Activated CD8-positive, alpha-beta T cell treated with anti-CD3 and anti-CD28 coated beads, Interleukin-2, amount 10 ng/mL, durations not matched to agents 7 days and 5 days (primary cell): ENCODE results near the gene CNR2. TPM values are rescaled to one million over a fixed set of nuclear protein-coding genes. Genes with fewer than 3 reads are reported as not detected.
A peak's percentile ranks its signal among the peaks of the same experiment; 100 is the strongest.
"Not testable (repeated sequence)": the region's sequence is repeated elsewhere in the genome, so short reads cannot be mapped to it uniquely, and the experiment has no call there.

Experiments
- ATAC-seq: fragments of 150-1000 bp; cut with Tn5 transposase; one replicate; pipeline ENCODE4 v1.10.0; 2021; ENCODE audit warnings: moderate library complexity
- CTCF ChIA-PET: fragments of 350-600 bp; sonication (Branson Sonifier 250); formaldehyde crosslinking; loops from one replicate; lab custom pipeline; 2021; ENCODE audit warnings: antibody characterized with exemption; lab: Charles Lee
- POLR2A ChIA-PET: fragments of 350-600 bp; sonication (Branson Sonifier 250); formaldehyde crosslinking; loops from one replicate; lab custom pipeline; 2021; ENCODE audit warnings: antibody characterized with exemption; lab: Charles Lee
- DNase-seq: peaks from one replicate; pipeline ENCODE4 v3.0.0-alpha.2; 2020
- H3K27ac Mint-ChIP-seq: one replicate; pipeline ENCODE4 v1.8.0; 2021; ENCODE audit warnings: mild to moderate bottlenecking, mixed read lengths
- H3K27me3 Mint-ChIP-seq: one replicate; pipeline ENCODE4 v1.8.0; 2021; ENCODE audit warnings: low read depth, mixed read lengths
- H3K36me3 Mint-ChIP-seq: one replicate; pipeline ENCODE4 v1.8.0; 2021; ENCODE audit warnings: low read depth, mixed read lengths
- H3K4me1 Mint-ChIP-seq: one replicate; pipeline ENCODE4 v1.8.0; 2021; ENCODE audit warnings: low read depth, mixed read lengths
- H3K4me3 Mint-ChIP-seq: one replicate; pipeline ENCODE4 v1.8.0; 2021; ENCODE audit warnings: mild to moderate bottlenecking, mixed read lengths
- H3K9me3 Mint-ChIP-seq: one replicate; pipeline ENCODE4 v1.8.0; 2022; ENCODE audit warnings: mixed read lengths; ENCODE audit not compliant: insufficient read depth
- microRNA-seq: library from miRNA; unstranded; fragments of <30 nt; microRNA quantifications from one replicate; pipeline ENCODE4 v1.2.0, GENCODE V29; 2022
- total RNA-seq, 2 experiments: library from RNA; stranded (reverse); gene quantifications; one replicate each; pipeline ENCODE4 v1.2.3, GENCODE V29; 2021

Gene CNR2
- total RNA-seq, 2 experiments from 2014 or later: 3.4 to 3.7 TPM

DNA sequence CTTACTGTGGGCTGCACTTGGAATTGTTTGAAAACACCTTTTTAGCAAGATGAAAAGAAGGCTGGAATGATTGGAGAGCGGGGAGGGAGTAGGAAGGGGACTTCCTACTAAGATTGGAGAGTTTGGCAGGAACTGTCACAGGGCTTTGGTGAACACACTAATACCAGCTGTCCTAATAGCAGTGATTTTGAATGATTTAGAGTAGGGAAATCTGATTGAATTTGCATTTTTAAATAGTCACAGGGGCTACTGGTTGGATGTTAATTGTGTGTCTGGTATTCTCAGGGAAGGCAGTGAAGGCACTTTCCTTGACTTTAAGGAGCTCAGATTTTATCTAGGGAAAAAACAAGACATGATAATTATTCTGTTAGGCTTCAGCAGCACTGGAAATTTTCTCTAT is 85.4 kb downstream of the CNR2 start:
- Mint-ChIP-seq H3K9me3 (no peaks in the 10 kb centered on the region), H3K27ac (no peak overlapping the region), H3K27me3 (no peaks in the 10 kb centered on the region), H3K4me3 (no peak overlapping the region), H3K4me1 (peaks cover 21% of the 10 kb centered on the region), H3K36me3 (peaks cover 5% of the 10 kb centered on the region)
- no peak for ATAC-seq
- POLR2A ChIA-PET: interaction anchor here (0.5 kb wide), 1 partner anchor 152 kb away, joined by 3 read pairs; no protein-coding TSS in a partner anchor
- no peak for DNase-seq
- CTCF ChIA-PET: no interaction called here

DNA sequence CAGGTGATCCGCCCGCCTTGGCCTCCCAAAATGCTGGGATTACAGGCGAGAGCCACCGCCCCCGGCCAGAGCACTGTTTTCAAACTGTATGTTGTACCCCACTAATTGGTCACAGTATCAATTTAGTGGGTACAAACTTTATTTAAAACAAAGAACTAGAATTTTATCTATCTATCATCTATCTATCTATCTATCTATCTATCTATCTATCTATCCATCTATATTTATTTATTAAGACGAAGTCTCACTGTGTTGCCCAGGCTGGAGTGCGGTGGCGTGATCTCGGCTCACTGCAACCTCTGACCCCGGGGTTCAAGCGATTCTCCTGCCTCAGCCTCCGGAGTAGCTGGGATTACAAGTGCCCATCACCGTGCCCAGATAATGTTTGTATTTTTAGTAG is 86.6 kb downstream of the CNR2 start:
- not testable (repeated sequence) for H3K27me3 Mint-ChIP-seq, H3K36me3 Mint-ChIP-seq, H3K27ac Mint-ChIP-seq, ATAC-seq, H3K9me3 Mint-ChIP-seq, DNase-seq
- H3K4me3 Mint-ChIP-seq: peak overlapping the region; percentile 31
- ChIA-PET CTCF (interaction anchor here (1.8 to 7.0 kb wide), 2 partner anchors 16 to 47 kb away, joined by 6 to 86 read pairs; no protein-coding TSS in a partner anchor), POLR2A (interaction anchor here (1.0 kb wide), 1 partner anchor 47 kb away, joined by 4 read pairs; no protein-coding TSS in a partner anchor)
- H3K4me1 Mint-ChIP-seq: peaks cover 21% of the 10 kb centered on the region

DNA sequence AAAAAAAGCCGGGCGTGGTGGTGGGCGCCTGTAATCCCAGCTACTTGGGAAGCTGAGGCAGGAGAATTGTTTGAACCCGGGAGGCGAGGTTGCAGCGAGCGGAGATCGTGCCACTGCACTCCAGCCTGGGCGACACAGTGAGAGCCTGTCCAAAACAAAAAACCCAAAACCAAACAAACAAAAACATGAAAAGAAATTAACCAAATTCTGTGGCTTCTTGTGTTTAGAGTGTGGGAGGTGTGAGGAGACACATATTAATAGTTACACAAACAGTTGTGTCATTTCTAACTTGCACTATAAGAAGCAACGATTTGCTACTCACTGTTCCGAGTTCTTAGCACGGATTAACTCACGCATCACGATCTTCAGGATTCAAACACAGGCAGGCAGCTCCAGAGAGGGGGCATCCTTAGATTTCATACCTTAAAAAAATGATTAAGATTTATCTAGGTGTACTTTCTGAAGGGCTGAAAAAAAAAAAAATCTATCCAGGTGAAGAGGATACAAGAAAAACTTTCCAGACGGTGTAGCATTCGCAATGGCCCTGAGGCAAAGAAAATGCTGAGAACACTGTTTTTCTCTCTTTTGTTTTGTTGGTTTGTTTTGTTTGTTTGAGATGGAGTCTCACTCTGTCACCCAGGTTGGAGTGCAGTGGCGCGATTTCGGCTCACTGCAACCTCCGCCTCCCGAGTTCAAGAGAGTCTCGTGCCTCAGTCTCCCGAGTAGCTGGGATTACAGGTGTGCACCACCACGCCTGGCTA is 87.2 kb downstream of the CNR2 start:
- CTCF ChIA-PET: interaction anchor here (0.6 to 7.0 kb wide), 7 partner anchors 10 to 339 kb away, joined by 3 to 86 read pairs (median 3); no protein-coding TSS in a partner anchor

DNA sequence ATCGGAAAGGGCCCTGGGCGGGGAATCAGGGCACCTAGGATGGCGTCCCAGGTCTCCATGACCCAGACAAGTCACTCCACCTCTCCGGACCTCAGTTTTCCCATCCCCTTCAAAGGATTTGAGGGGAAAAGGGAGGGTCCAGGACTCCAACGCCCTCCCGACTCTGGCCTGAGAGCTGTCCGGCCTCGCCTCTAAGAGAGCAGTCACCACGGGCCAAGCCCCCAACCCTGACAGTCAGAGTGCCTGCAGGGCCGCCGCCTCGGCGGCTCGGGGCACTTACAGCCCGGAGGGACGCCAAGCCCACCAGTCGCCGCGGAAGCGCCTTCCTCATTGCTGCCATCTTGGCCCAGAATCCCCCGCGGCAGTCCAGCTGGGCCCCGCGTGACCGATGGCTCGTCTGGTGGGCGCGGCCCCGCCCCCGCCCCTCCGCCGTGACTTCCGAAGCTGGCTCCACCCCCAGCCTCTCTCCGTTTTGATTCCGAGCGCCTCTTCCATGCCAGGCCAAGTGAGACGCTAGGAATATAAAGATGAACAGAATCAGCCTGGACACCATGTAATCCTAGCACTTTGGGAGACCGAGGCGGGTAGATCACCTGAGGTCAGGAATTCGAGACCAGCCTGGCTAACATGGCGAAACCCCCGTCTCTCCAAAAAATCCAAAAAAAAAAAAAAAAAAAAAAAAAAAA is 87.9 kb downstream of the CNR2 start, which contains the start of gene HMGCL:
HMGCL (minus strand) TSS at position 354 of the 686 bp plus-strand sequence; CDS start at position 340, 14 bp downstream.
- Mint-ChIP-seq H3K9me3 (no peaks in the 10 kb centered on the region), H3K27me3 (no peaks in the 10 kb centered on the region), H3K27ac (peak within 1 kb of the TSS; percentile 93), H3K36me3 (peaks cover 7% of the 10 kb centered on the region), H3K4me1 (peaks cover 21% of the 10 kb centered on the region), H3K4me3 (peak within 1 kb of the TSS; percentile 96)
- DNase-seq: peak; percentile 93
- ChIA-PET CTCF (interaction anchor here (0.6 to 7.0 kb wide), 13 partner anchors 9 to 340 kb away, joined by 3 to 86 read pairs (median 3); no protein-coding TSS in a partner anchor), POLR2A (interaction anchor here (0.6 to 1.3 kb wide), 13 partner anchors 13 to 525 kb away, joined by 3 to 7 read pairs (median 3); partner anchors contain the start of gene RPL11)
- peak; percentile 96 for ATAC-seq

More for the DNA sequence above, 87.2 kb downstream of the CNR2 start:
- Mint-ChIP-seq H3K9me3 (no peaks in the 10 kb centered on the region), H3K27ac (peak overlapping the region; percentile 93), H3K4me3 (peak overlapping the region; percentile 96), H3K4me1 (peaks cover 21% of the 10 kb centered on the region), H3K36me3 (peaks cover 5% of the 10 kb centered on the region), H3K27me3 (no peaks in the 10 kb centered on the region)
- POLR2A ChIA-PET: interaction anchor here (0.6 to 1.3 kb wide), 14 partner anchors 12 to 525 kb away, joined by 3 to 7 read pairs (median 4); partner anchors contain the start of gene RPL11
- peak; percentile 37 for ATAC-seq
- no peak for DNase-seq

DNA sequence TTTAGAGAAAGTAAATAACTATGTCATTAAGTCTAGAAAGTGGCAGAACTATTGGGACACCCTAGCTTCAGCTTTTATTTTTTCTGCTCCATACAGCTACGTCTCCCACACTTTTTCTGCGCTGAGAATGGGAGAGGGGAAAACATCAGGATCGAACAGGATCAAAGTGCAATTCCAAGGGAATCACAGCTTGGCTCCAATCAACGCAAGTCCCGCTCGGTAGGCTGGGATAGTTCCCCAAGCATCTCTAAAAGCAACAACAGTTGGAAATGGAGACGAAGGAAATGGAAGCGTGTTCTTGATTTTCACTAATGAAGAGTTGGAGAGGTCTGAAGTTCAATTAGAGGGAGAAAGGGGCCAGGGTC is 88.5 kb downstream of the CNR2 start:
- ATAC-seq: no peak
- POLR2A ChIA-PET: interaction anchor here (0.9 to 1.3 kb wide), 7 partner anchors 14 to 136 kb away, joined by 3 to 5 read pairs (median 3); partner anchors contain the start of gene RPL11

DNA sequence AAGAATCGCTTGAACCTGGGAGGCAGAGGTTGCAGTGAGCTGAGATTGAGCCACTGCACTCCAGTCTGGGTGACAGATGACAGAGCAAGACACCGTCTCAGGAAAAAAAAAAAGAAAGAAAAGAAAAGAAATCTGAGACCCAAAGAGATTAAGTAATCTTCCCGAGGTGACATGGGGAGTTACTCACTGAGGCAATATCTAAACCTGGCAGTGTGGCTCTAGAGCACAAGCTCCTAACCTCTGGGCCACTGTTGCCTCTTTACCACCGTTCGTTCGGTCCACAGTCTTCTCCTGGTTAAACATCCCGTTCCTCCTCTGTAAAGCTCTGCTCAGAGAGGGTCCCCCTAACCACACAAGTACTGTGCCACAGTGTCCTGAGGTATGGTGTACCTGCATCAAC is 89.4 kb downstream of the CNR2 start:
- Mint-ChIP-seq H3K4me3 (peak overlapping the region; percentile 96), H3K36me3 (peaks cover 8% of the 10 kb centered on the region), H3K27ac (no peak overlapping the region), H3K9me3 (no peaks in the 10 kb centered on the region), H3K4me1 (peaks cover 21% of the 10 kb centered on the region), H3K27me3 (no peaks in the 10 kb centered on the region)
- CTCF ChIA-PET: interaction anchor here (1.0 to 7.0 kb wide), 5 partner anchors 9 to 93 kb away, joined by 4 to 86 read pairs (median 6); no protein-coding TSS in a partner anchor
- DNase-seq (no peak), ATAC-seq (no peak)
- POLR2A ChIA-PET: no interaction called here

More for the DNA sequence above, 88.5 kb downstream of the CNR2 start:
- H3K36me3 Mint-ChIP-seq: peaks cover 8% of the 10 kb centered on the region
- CTCF ChIA-PET: interaction anchor here (1.0 to 7.0 kb wide), 10 partner anchors 8 to 92 kb away, joined by 3 to 86 read pairs (median 4); no protein-coding TSS in a partner anchor
- no peak for DNase-seq
- H3K27ac Mint-ChIP-seq: peak overlapping the region; percentile 93
- no peaks in the 10 kb centered on the region for H3K9me3 Mint-ChIP-seq
- peak overlapping the region; percentile 96 for H3K4me3 Mint-ChIP-seq
- peaks cover 21% of the 10 kb centered on the region for H3K4me1 Mint-ChIP-seq
- H3K27me3 Mint-ChIP-seq: no peaks in the 10 kb centered on the region

Small RNA genes lying within 50 kb of the gene (microRNA-seq; reads per million reads assigned to microRNA genes)
- not detected for gene MIR378F

Other genes starting within 250 kb of the CNR2 start
- gene RPL11, start 221.6 kb downstream of the CNR2 start, total RNA-seq: 1,000 to 10,000 TPM; 1,096 to 1,128 TPM
- gene ELOA, start 169.9 kb downstream of the CNR2 start, total RNA-seq: 10 to 100 TPM; 29.2 to 31.0 TPM
- gene PITHD1, start 134.9 kb downstream of the CNR2 start, total RNA-seq: 10 to 100 TPM; 62.3 to 67.9 TPM
- 10 to 100 TPM; 84.2 to 88.2 TPM for gene LYPLA2, start 122.2 kb downstream of the CNR2 start, total RNA-seq
- 10 to 100 TPM; 27.6 to 31.9 TPM for gene GALE, start 112.6 kb downstream of the CNR2 start, total RNA-seq
- 10 to 100 TPM; 24.9 to 27.1 TPM for gene HMGCL, start 87.9 kb downstream of the CNR2 start, total RNA-seq
- 1 to 10 TPM; 7.1 to 7.3 TPM for gene FUCA1, start 45.1 kb downstream of the CNR2 start, total RNA-seq
- 100 to 1,000 TPM; 129 to 134 TPM for gene PNRC2, start 46.5 kb upstream of the CNR2 start, total RNA-seq
- gene SRSF10, start 67.0 kb upstream of the CNR2 start, total RNA-seq: 100 to 1,000 TPM; 223 to 228 TPM
- gene MYOM3, start 198.8 kb upstream of the CNR2 start, total RNA-seq: not detected
- gene IL22RA1, start 229.8 kb upstream of the CNR2 start, total RNA-seq: not detected